Spleen (tissue), 11 donors: Measurements from ENCODE around the gene KIF5A. TPM values are rescaled to one million over a fixed set of nuclear protein-coding genes. Genes with fewer than 3 reads are reported as not detected.

Experiments used
- microRNA-seq, 3 donors: library from miRNA; unstranded; fragments of <30 nt; microRNA quantifications; one replicate each; pipeline versions ENCODE4 to v1.1.0, GENCODE V29; 2019 to 2020
- polyA plus RNA-seq, 3 donors: library from polyadenylated mRNA; stranded (reverse); fragments of 200-250 nt; gene quantifications; one replicate each; pipeline ENCODE4 v1.2.1, GENCODE V29; 2013
- small RNA-seq, 4 donors: library from RNA; depleted of rRNA; stranded (forward); fragments of <200 nt; gene quantifications; one replicate each; pipeline ENCODE3, GENCODE V24; 2016
- total RNA-seq, 7 donors: library from RNA; depleted of rRNA in 3 of 7; stranded (reverse); fragments of >200 nt in 3 of 7; fragmentation: NEBNext Ultra II Directional in 4 of 7; extraction: Animal tissue kit (Norgen Biotek cat#: 25700) in 4 of 7; gene quantifications; one replicate each; pipeline versions ENCODE4 v1.1.0 to v1.2.1, GENCODE V29; 2016 to 2021
- donor health status: healthy with polysubstance abuse.
- donor health status: DM: no; HTN: no; CAD: no; lungs with moderate emphysema.
- donor health status: DM: no; HTN: no; CAD: no.
- donor health status: Bipolar disorder and iron deficiency.
- donor health status: healthy.
- donor health status: DM: no; HTN: no; CAD: no.
- donor health status: DM: yes; HTN: yes; CAD: no.

The KIF5A gene
- total and polyA plus RNA-seq, 10 donors, result 0.07 to 0.76 (median 0.13) TPM; not detected in 1

Small RNA genes within 50 kb of the gene (microRNA-seq; reads per million reads assigned to microRNA genes)
- gene MIR616 (0.28 to 0.72 (median 0.70) reads per million in 3 donors), gene MIR6758 (0 to 0.36 (median 0.28) reads per million in 3 donors)

Small RNA genes within 50 kb of the gene (small RNA-seq; reads per million reads assigned to genes)
- 0 to 0.23 (median 0) reads per million in 4 donors for gene MIR616

Other genes with a start within 250 kb of the KIF5A start
- 10 to 100 TPM; 46.1 to 90.8 (median 61.2) TPM for gene R3HDM2, start 119.0 kb upstream of the KIF5A start, total RNA-seq
- 10 to 100 TPM; 11.3 to 16.9 (median 13.2) TPM for gene R3HDM2, start 119.0 kb upstream of the KIF5A start, polyA plus RNA-seq
- gene INHBC, start 115.3 kb upstream of the KIF5A start, total RNA-seq, result under 1 TPM in 1 of 7 donors, not detected in 6; 0.19 TPM
- gene INHBC, start 115.3 kb upstream of the KIF5A start, polyA plus RNA-seq, result not detected
- not detected for gene INHBE, start 94.7 kb upstream of the KIF5A start, total RNA-seq
- under 1 TPM in 1 of 3 donors, not detected in 2; 0.02 TPM for gene INHBE, start 94.7 kb upstream of the KIF5A start, polyA plus RNA-seq
- gene GLI1, start 90.3 kb upstream of the KIF5A start, total RNA-seq, result 1 to 10 TPM in 4 of 7 donors, under 1 TPM in 3; 0.46 to 3.6 (median 1.1) TPM
- gene GLI1, start 90.3 kb upstream of the KIF5A start, polyA plus RNA-seq, result 1 to 10 TPM in 1 of 3 donors, under 1 TPM in 2; 0.63 to 1.2 (median 0.77) TPM
- gene ARHGAP9, start 70.2 kb upstream of the KIF5A start, total RNA-seq, result 100 to 1,000 TPM; 148 to 328 (median 226) TPM
- 100 to 1,000 TPM; 190 to 400 (median 251) TPM for gene ARHGAP9, start 70.2 kb upstream of the KIF5A start, polyA plus RNA-seq
- gene MARS1, start 62.0 kb upstream of the KIF5A start, total RNA-seq, result 100 to 1,000 TPM in 4 of 7 donors, 10 to 100 TPM in 3; 72.4 to 186 (median 146) TPM
- 100 to 1,000 TPM in 1 of 3 donors, 10 to 100 TPM in 2; 67.4 to 104 (median 89.2) TPM for gene MARS1, start 62.0 kb upstream of the KIF5A start, polyA plus RNA-seq
- gene DDIT3, start 29.5 kb upstream of the KIF5A start, total RNA-seq, result 10 to 100 TPM; 18.0 to 27.7 (median 21.6) TPM
- gene DDIT3, start 29.5 kb upstream of the KIF5A start, polyA plus RNA-seq, result 10 to 100 TPM; 39.8 to 43.9 (median 43.4) TPM
- gene MBD6, start 27.2 kb upstream of the KIF5A start, total RNA-seq, result 100 to 1,000 TPM in 4 of 7 donors, 10 to 100 TPM in 3; 52.9 to 171 (median 110) TPM
- 10 to 100 TPM; 14.8 to 65.0 (median 61.2) TPM for gene MBD6, start 27.2 kb upstream of the KIF5A start, polyA plus RNA-seq
- 100 to 1,000 TPM in 4 of 7 donors, 10 to 100 TPM in 3; 68.5 to 152 (median 101) TPM for gene DCTN2, start 2.9 kb upstream of the KIF5A start, total RNA-seq
- 10 to 100 TPM; 53.3 to 67.3 (median 66.8) TPM for gene DCTN2, start 2.9 kb upstream of the KIF5A start, polyA plus RNA-seq
- gene PIP4K2C, start 41.1 kb downstream of the KIF5A start, total RNA-seq, result 10 to 100 TPM; 15.0 to 20.9 (median 18.8) TPM
- gene PIP4K2C, start 41.1 kb downstream of the KIF5A start, polyA plus RNA-seq, result 1 to 10 TPM; 5.7 to 7.5 (median 6.3) TPM
- 10 to 100 TPM; 15.3 to 30.7 (median 21.0) TPM for gene DTX3, start 54.8 kb downstream of the KIF5A start, total RNA-seq
- 10 to 100 TPM; 13.7 to 24.3 (median 22.2) TPM for gene DTX3, start 54.8 kb downstream of the KIF5A start, polyA plus RNA-seq
- 10 to 100 TPM in 6 of 7 donors, 1 to 10 TPM in 1; 9.3 to 19.5 (median 14.8) TPM for gene ARHGEF25, start 61.4 kb downstream of the KIF5A start, total RNA-seq
- gene ARHGEF25, start 61.4 kb downstream of the KIF5A start, polyA plus RNA-seq, result 10 to 100 TPM; 13.7 to 26.6 (median 22.5) TPM
- 1 to 10 TPM in 3 of 7 donors, under 1 TPM in 4; 0.39 to 2.2 (median 0.79) TPM for gene B4GALNT1, start 83.2 kb downstream of the KIF5A start, total RNA-seq
- gene B4GALNT1, start 83.2 kb downstream of the KIF5A start, polyA plus RNA-seq, result 1 to 10 TPM in 1 of 3 donors, under 1 TPM in 2; 0.83 to 1.5 (median 0.93) TPM
- gene OS9, start 144.1 kb downstream of the KIF5A start, total RNA-seq, result 100 to 1,000 TPM; 227 to 323 (median 256) TPM
- 100 to 1,000 TPM in 2 of 3 donors, 10 to 100 TPM in 1; 94.9 to 161 (median 130) TPM for gene OS9, start 144.1 kb downstream of the KIF5A start, polyA plus RNA-seq
- gene AGAP2, start 188.7 kb downstream of the KIF5A start, total RNA-seq, result 10 to 100 TPM; 13.4 to 21.8 (median 19.5) TPM
- gene AGAP2, start 188.7 kb downstream of the KIF5A start, polyA plus RNA-seq, result 1 to 10 TPM; 5.5 to 9.9 (median 6.6) TPM
- gene TSPAN31, start 195.0 kb downstream of the KIF5A start, total RNA-seq, result 10 to 100 TPM; 27.1 to 93.1 (median 33.4) TPM
- 10 to 100 TPM; 16.9 to 25.9 (median 25.3) TPM for gene TSPAN31, start 195.0 kb downstream of the KIF5A start, polyA plus RNA-seq
- gene CDK4, start 202.3 kb downstream of the KIF5A start, total RNA-seq, result 10 to 100 TPM; 34.3 to 77.8 (median 51.6) TPM
- 10 to 100 TPM; 36.2 to 72.0 (median 56.0) TPM for gene CDK4, start 202.3 kb downstream of the KIF5A start, polyA plus RNA-seq
- gene MARCHF9, start 205.1 kb downstream of the KIF5A start, total RNA-seq, result 10 to 100 TPM; 17.2 to 36.8 (median 23.0) TPM
- gene MARCHF9, start 205.1 kb downstream of the KIF5A start, polyA plus RNA-seq, result 10 to 100 TPM; 29.0 to 49.0 (median 33.0) TPM
- 1 to 10 TPM in 2 of 7 donors, under 1 TPM in 5; 0.23 to 1.5 (median 0.47) TPM for gene CYP27B1, start 217.0 kb downstream of the KIF5A start, total RNA-seq
- under 1 TPM; 0.20 to 0.48 (median 0.30) TPM for gene CYP27B1, start 217.0 kb downstream of the KIF5A start, polyA plus RNA-seq
- 10 to 100 TPM in 3 of 7 donors, 1 to 10 TPM in 4; 4.9 to 22.0 (median 9.9) TPM for gene METTL1, start 222.1 kb downstream of the KIF5A start, total RNA-seq
- gene METTL1, start 222.1 kb downstream of the KIF5A start, polyA plus RNA-seq, result 10 to 100 TPM; 15.8 to 20.7 (median 16.3) TPM
- gene EEF1AKMT3, start 222.6 kb downstream of the KIF5A start, total RNA-seq, result 1 to 10 TPM; 3.0 to 9.5 (median 6.0) TPM
- 1 to 10 TPM; 1.2 to 1.6 (median 1.4) TPM for gene EEF1AKMT3, start 222.6 kb downstream of the KIF5A start, polyA plus RNA-seq
- gene TSFM, start 232.7 kb downstream of the KIF5A start, total RNA-seq, result 10 to 100 TPM; 13.2 to 29.8 (median 16.3) TPM
- gene TSFM, start 232.7 kb downstream of the KIF5A start, polyA plus RNA-seq, result 10 to 100 TPM; 20.7 to 38.2 (median 32.5) TPM